ENCODE results near the gene MAGEA8.
A peak's percentile ranks its signal among the peaks of the same experiment; 100 is the strongest.
"Not testable (repeated sequence)": the region's sequence is repeated elsewhere in the genome, so short reads cannot be mapped to it uniquely, and the experiment has no call there.

The MAGEA8 gene

GRCh38 chrX:149867488-149867887 is 13.5 kb upstream of the MAGEA8 start:
- H3K27ac Mint-ChIP-seq, result no peak overlapping the region
- no peaks in the 10 kb centered on the region for H3K36me3 Mint-ChIP-seq
- no peaks in the 10 kb centered on the region for H3K4me1 Mint-ChIP-seq
- no peak overlapping the region for H3K4me3 Mint-ChIP-seq
- H3K9me3 Mint-ChIP-seq, result peaks cover 2% of the 10 kb centered on the region
- no peaks in the 10 kb centered on the region for H3K27me3 Mint-ChIP-seq
- ATAC-seq (ENCODE audit: low read depth) (no peak), DNase-seq (ENCODE audit: low spot score in 2 of 2) (no peak)

- Mint-ChIP-seq H3K4me3 (no peak overlapping the region), H3K27me3 (no peaks in the 10 kb centered on the region), H3K9me3 (peaks cover 2% of the 10 kb centered on the region), H3K4me1 (no peaks in the 10 kb centered on the region), H3K36me3 (no peaks in the 10 kb centered on the region), H3K27ac (no peak overlapping the region)
- ATAC-seq (ENCODE audit: low read depth), result no peak
- no peak for DNase-seq (ENCODE audit: low spot score in 2 of 2)
These were observed 10.1 kb upstream of the MAGEA8 start for GRCh38 chrX:149870840-149871239.

GRCh38 chrX:149871433-149871832 is 9.6 kb upstream of the MAGEA8 start:
- no peak overlapping the region for H3K4me3 Mint-ChIP-seq
- H3K4me1 Mint-ChIP-seq, result no peaks in the 10 kb centered on the region
- H3K9me3 Mint-ChIP-seq, result no peaks in the 10 kb centered on the region
- no peak overlapping the region for H3K27ac Mint-ChIP-seq
- no peaks in the 10 kb centered on the region for H3K36me3 Mint-ChIP-seq
- ATAC-seq (ENCODE audit: low read depth), result no peak
- no peaks in the 10 kb centered on the region for H3K27me3 Mint-ChIP-seq
- DNase-seq (ENCODE audit: low spot score in 2 of 2), result no peak

GRCh38 chrX:149871940-149872339 is 9.0 kb upstream of the MAGEA8 start:
- no peak overlapping the region for H3K27ac Mint-ChIP-seq
- DNase-seq (ENCODE audit: low spot score in 2 of 2) (no peak), ATAC-seq (ENCODE audit: low read depth) (peak; percentile 56)
- peaks cover 1% of the 10 kb centered on the region for H3K27me3 Mint-ChIP-seq
- H3K9me3 Mint-ChIP-seq, result no peaks in the 10 kb centered on the region
- no peaks in the 10 kb centered on the region for H3K4me1 Mint-ChIP-seq
- H3K4me3 Mint-ChIP-seq, result no peak overlapping the region
- H3K36me3 Mint-ChIP-seq, result no peaks in the 10 kb centered on the region

GRCh38 chrX:149877157-149877556 is 3.8 kb upstream of the MAGEA8 start:
- Mint-ChIP-seq H3K36me3 (no peaks in the 10 kb centered on the region), H3K4me1 (no peaks in the 10 kb centered on the region), H3K27me3 (peaks cover 1% of the 10 kb centered on the region), H3K9me3 (no peaks in the 10 kb centered on the region), H3K4me3 (no peak overlapping the region), H3K27ac (no peak overlapping the region)
- DNase-seq (ENCODE audit: low spot score in 2 of 2), result no peak
- no peak for ATAC-seq (ENCODE audit: low read depth)

- DNase-seq (ENCODE audit: low spot score in 2 of 2) (no peak), ATAC-seq (ENCODE audit: low read depth) (no peak)
- Mint-ChIP-seq H3K27ac (no peak overlapping the region), H3K9me3 (no peaks in the 10 kb centered on the region), H3K4me3 (no peak overlapping the region), H3K4me1 (no peaks in the 10 kb centered on the region), H3K36me3 (no peaks in the 10 kb centered on the region), H3K27me3 (peaks cover 1% of the 10 kb centered on the region)
These were observed 3.3 kb upstream of the MAGEA8 start for GRCh38 chrX:149877636-149878035.

- H3K27me3 Mint-ChIP-seq; H3K4me3 Mint-ChIP-seq; ATAC-seq (ENCODE audit: low read depth); H3K27ac Mint-ChIP-seq; H3K9me3 Mint-ChIP-seq; H3K36me3 Mint-ChIP-seq; DNase-seq (ENCODE audit: low spot score in 2 of 2); H3K4me1 Mint-ChIP-seq: not testable (repeated sequence)
These were observed 9.8 kb downstream of the MAGEA8 start for GRCh38 chrX:149890828-149891227.

GRCh38 chrX:149898554-149898953 is 17.6 kb downstream of the MAGEA8 start:
- no peaks in the 10 kb centered on the region for H3K36me3 Mint-ChIP-seq
- no peak overlapping the region for H3K27ac Mint-ChIP-seq
- no peak for ATAC-seq (ENCODE audit: low read depth)
- DNase-seq (ENCODE audit: low spot score in 2 of 2), result no peak
- H3K27me3 Mint-ChIP-seq, result peaks cover 5% of the 10 kb centered on the region
- no peak overlapping the region for H3K4me3 Mint-ChIP-seq
- peaks cover 5% of the 10 kb centered on the region for H3K9me3 Mint-ChIP-seq
- H3K4me1 Mint-ChIP-seq, result no peaks in the 10 kb centered on the region

- Mint-ChIP-seq H3K27ac (no peak overlapping the region), H3K27me3 (peaks cover 3% of the 10 kb centered on the region), H3K4me3 (no peak overlapping the region), H3K9me3 (no peaks in the 10 kb centered on the region), H3K4me1 (no peaks in the 10 kb centered on the region), H3K36me3 (no peaks in the 10 kb centered on the region)
- ATAC-seq (ENCODE audit: low read depth) (no peak), DNase-seq (ENCODE audit: low spot score in 2 of 2) (no peak)
These were observed 23.1 kb downstream of the MAGEA8 start for GRCh38 chrX:149903889-149904748.

- Mint-ChIP-seq H3K4me1 (no peaks in the 10 kb centered on the region), H3K4me3 (no peak overlapping the region), H3K36me3 (no peaks in the 10 kb centered on the region), H3K27ac (no peak overlapping the region), H3K9me3 (no peaks in the 10 kb centered on the region), H3K27me3 (peaks cover 3% of the 10 kb centered on the region)
- DNase-seq (ENCODE audit: low spot score in 2 of 2) (no peak), ATAC-seq (ENCODE audit: low read depth) (no peak)
These were observed 27.3 kb downstream of the MAGEA8 start for GRCh38 chrX:149908308-149908707.

GRCh38 chrX:149908727-149909126 is 27.7 kb downstream of the MAGEA8 start:
- Mint-ChIP-seq H3K9me3 (no peaks in the 10 kb centered on the region), H3K27ac (no peak overlapping the region)
- ATAC-seq (ENCODE audit: low read depth), result no peak

GRCh38 chrX:149909324-149910177 is 28.6 kb downstream of the MAGEA8 start:
- Mint-ChIP-seq H3K9me3 (peaks cover 2% of the 10 kb centered on the region), H3K4me3 (no peak overlapping the region), H3K27me3 (no peaks in the 10 kb centered on the region), H3K27ac (no peak overlapping the region), H3K4me1 (no peaks in the 10 kb centered on the region), H3K36me3 (peaks cover 6% of the 10 kb centered on the region)
- no peak for DNase-seq (ENCODE audit: low spot score in 2 of 2)
- no peak for ATAC-seq (ENCODE audit: low read depth)

More at GRCh38 chrX:149908727-149909126, 27.7 kb downstream of the MAGEA8 start:
- no peak overlapping the region for H3K4me3 Mint-ChIP-seq
- H3K36me3 Mint-ChIP-seq, result peaks cover 2% of the 10 kb centered on the region
- DNase-seq (ENCODE audit: low spot score in 2 of 2), result no peak
- peaks cover 3% of the 10 kb centered on the region for H3K27me3 Mint-ChIP-seq
- H3K4me1 Mint-ChIP-seq, result no peaks in the 10 kb centered on the region

GRCh38 chrX:149910178-149910695 is 29.3 kb downstream of the MAGEA8 start:
- DNase-seq (ENCODE audit: low spot score in 2 of 2), result no peak
- H3K4me1 Mint-ChIP-seq, result no peaks in the 10 kb centered on the region
- peaks cover 2% of the 10 kb centered on the region for H3K9me3 Mint-ChIP-seq
- H3K27ac Mint-ChIP-seq, result no peak overlapping the region
- no peak for ATAC-seq (ENCODE audit: low read depth)
- H3K4me3 Mint-ChIP-seq, result no peak overlapping the region
- H3K36me3 Mint-ChIP-seq, result peaks cover 6% of the 10 kb centered on the region
- no peaks in the 10 kb centered on the region for H3K27me3 Mint-ChIP-seq

- Mint-ChIP-seq H3K27ac (no peak overlapping the region), H3K9me3 (peaks cover 2% of the 10 kb centered on the region), H3K4me3 (no peak overlapping the region), H3K27me3 (no peaks in the 10 kb centered on the region), H3K36me3 (peaks cover 6% of the 10 kb centered on the region), H3K4me1 (no peaks in the 10 kb centered on the region)
- DNase-seq (ENCODE audit: low spot score in 2 of 2), result no peak
- ATAC-seq (ENCODE audit: low read depth), result peak; percentile 80
These were observed 35.9 kb downstream of the MAGEA8 start for GRCh38 chrX:149916745-149917392.

Data from memory B cell (primary cell).